CD14-positive monocyte (primary cell): Measurements from ENCODE around the gene CDC123. TPM values are rescaled to one million over a fixed set of nuclear protein-coding genes. Genes with fewer than 3 reads are reported as not detected.
A peak's percentile ranks its signal among the peaks of the same experiment; 100 is the strongest.

Source experiments
- DNase-seq, 3 donors: peaks; one replicate each; pipeline ENCODE4 v3.0.0-alpha.2; 2011 to 2022
- H2AFZ ChIP-seq: 2 replicates; pipeline ENCODE4 v1.6.0; 2012; ENCODE audit warnings: mild to moderate bottlenecking, low read depth, low read length, inconsistent platforms; ENCODE audit not compliant: insufficient read depth, poor library complexity, severe bottlenecking
- H3K27ac ChIP-seq, 2 donors: 1 replicate in 1 of 2; 2 replicates in 1 of 2; pipeline ENCODE4 v1.5.1; 2012 to 2013; ENCODE audit warnings: low read length in 2 of 2, control low read depth in 1 of 2, inconsistent platforms in 1 of 2, low read depth in 1 of 2, mild to moderate bottlenecking in 1 of 2
- H3K27me3 ChIP-seq, 2 donors: one replicate each; pipeline versions ENCODE4 v1.6.0 to v1.6.1; 2011 to 2013; ENCODE audit warnings: low read length in 2 of 2; ENCODE audit not compliant: control insufficient read depth in 2 of 2, insufficient read depth in 2 of 2
- H3K36me3 ChIP-seq, 2 donors: replicated peaks in 1 of 2; 1 replicate in 1 of 2; 2 replicates in 1 of 2; pipeline versions ENCODE4 v1.5.1 to v1.6.1; 2012 to 2013; ENCODE audit warnings: low read length in 2 of 2, control low read depth in 1 of 2, inconsistent platforms in 1 of 2, mild to moderate bottlenecking in 1 of 2; ENCODE audit not compliant: insufficient read depth in 2 of 2, control insufficient read depth in 1 of 2
- H3K4me1 ChIP-seq, 2 donors: 1 replicate in 1 of 2; 2 replicates in 1 of 2; pipeline versions ENCODE4 v1.5.1 to v1.6.1; 2012 to 2013; ENCODE audit warnings: low read length in 2 of 2, control low read depth in 1 of 2, inconsistent platforms in 1 of 2, mild to moderate bottlenecking in 1 of 2, moderate library complexity in 1 of 2; ENCODE audit not compliant: insufficient read depth in 2 of 2, control insufficient read depth in 1 of 2
- H3K4me2 ChIP-seq: replicated peaks from 2 replicates; pipeline ENCODE3; 2012; ENCODE audit warnings: low read length, moderate library complexity, mild to moderate bottlenecking; ENCODE audit not compliant: poor library complexity, severe bottlenecking; ENCODE audit errors: extremely low read depth
- H3K4me3 ChIP-seq, 3 experiments: fragments of 200-600 bp in 1 of 3; sonication (generic) in 1 of 3; replicated peaks in 1 of 3; 1 replicate in 2 of 3; 2 replicates in 1 of 3; pipeline ENCODE4 v1.5.1; 2011 to 2013; ENCODE audit warnings: low read length in 3 of 3, mild to moderate bottlenecking in 3 of 3, control low read depth in 2 of 3, low read depth in 2 of 3, inconsistent platforms in 1 of 3, moderate library complexity in 1 of 3
- H3K79me2 ChIP-seq: 2 replicates; pipeline ENCODE4 v1.6.0; 2012; ENCODE audit warnings: mild to moderate bottlenecking, control low read depth, inconsistent platforms, low read length, moderate library complexity; ENCODE audit not compliant: insufficient read depth
- H3K9ac ChIP-seq: 2 replicates; pipeline ENCODE4 v1.6.0; 2017; ENCODE audit warnings: low read length, mild to moderate bottlenecking; ENCODE audit not compliant: insufficient read depth, poor library complexity, severe bottlenecking
- H3K9me3 ChIP-seq, 2 donors: replicated peaks in 1 of 2; 1 replicate in 1 of 2; 2 replicates in 1 of 2; pipeline versions ENCODE4 v1.5.1 to v1.6.1; 2012 to 2013; ENCODE audit warnings: low read length in 2 of 2, control low read depth in 1 of 2; ENCODE audit not compliant: control insufficient read depth in 1 of 2, insufficient read depth in 1 of 2
- H4K20me1 ChIP-seq: 2 replicates; pipeline ENCODE4 v1.6.0; 2012; ENCODE audit warnings: mild to moderate bottlenecking, low read length, control low read depth, moderate library complexity; ENCODE audit not compliant: insufficient read depth
- H3K27ac Mint-ChIP-seq, 7 donors: one replicate each; pipeline ENCODE4 v1.8.0; 2020; ENCODE audit warnings: mild to moderate bottlenecking in 7 of 7, mixed read lengths in 7 of 7, moderate library complexity in 6 of 7, inconsistent platforms in 2 of 7
- H3K27me3 Mint-ChIP-seq, 3 donors: one replicate each; pipeline ENCODE4 v1.8.0; 2021 to 2022; ENCODE audit warnings: low read depth in 3 of 3, mild to moderate bottlenecking in 3 of 3, mixed read lengths in 3 of 3, moderate library complexity in 3 of 3, inconsistent platforms in 1 of 3
- H3K36me3 Mint-ChIP-seq, 2 donors: one replicate each; pipeline ENCODE4 v1.8.0; 2020; ENCODE audit warnings: mixed read lengths in 2 of 2, inconsistent platforms in 1 of 2, mild to moderate bottlenecking in 1 of 2
- H3K4me1 Mint-ChIP-seq: one replicate; pipeline ENCODE4 v1.8.0; 2020; ENCODE audit warnings: mild to moderate bottlenecking, mixed read lengths
- H3K4me3 Mint-ChIP-seq, 2 donors: one replicate each; pipeline ENCODE4 v1.8.0; 2020; ENCODE audit warnings: mild to moderate bottlenecking in 2 of 2, mixed read lengths in 2 of 2, moderate library complexity in 1 of 2
- H3K9me3 Mint-ChIP-seq, 7 donors: one replicate each; pipeline ENCODE4 v1.8.0; 2020 to 2022; ENCODE audit warnings: mixed read lengths in 7 of 7, mild to moderate bottlenecking in 6 of 7, moderate library complexity in 6 of 7, inconsistent platforms in 2 of 7
- CTCF ChIP-seq: fragments of 200-600 bp; IDR thresholded peaks from one replicate; pipeline ENCODE4 v1.8.0; 2022; ENCODE audit warnings: antibody characterized with exemption, mild to moderate bottlenecking
- WGBS: methylation state at CpG from one replicate; pipeline ENCODE4 v1.1.5; 2013; ENCODE audit warnings: missing lambda C conversion rate; ENCODE audit not compliant: insufficient coverage; 5-methylcytosine and 5-hydroxymethylcytosine counted together
- intact Hi-C, 2 donors: fragments of 100-400 bp; cut with micrococcal nuclease; formaldehyde crosslinking; loops; one replicate each; pipeline versions ENCODE4 v1.15.0 to v1.15.1; 2023
- polyA plus RNA-seq, 3 donors: library from polyadenylated mRNA; depleted of rRNA in 1 of 3; unstranded in 2 of 3; stranded (reverse) in 1 of 3; fragments of 300-500 nt in 2 of 3; fragments of >200 nt in 1 of 3; fragmentation: Illumina TruSeq in 2 of 3; gene quantifications; 1 replicate in 2 of 3; 2 replicates in 1 of 3; pipeline ENCODE4 v1.2.3, GENCODE V29; 2012 to 2021

The CDC123 gene
- polyA plus RNA-seq, 3 donors = 38.2 to 78.7 (median 76.0) TPM

GRCh38 chr10:12205082-12205481 is 9.1 kb downstream of the CDC123 start:
- TF ChIP-seq CTCF = no peak

GRCh38 chr10:12207114-12207513 is 11.1 kb downstream of the CDC123 start:
- WGBS = no CpG with 5 or more reads among the region's 3 CpGs
- peaks cover 64 to 88% of the 10 kb centered on the region in 2 donors for H3K36me3 Mint-ChIP-seq
- Histone ChIP-seq H3K79me2 (peaks cover 68% of the 10 kb centered on the region), H3K9ac (no peak overlapping the region), H3K9me3 (no peaks in the 10 kb centered on the region), H3K27me3 (no peaks in the 10 kb centered on the region), H4K20me1 (peaks cover 65% of the 10 kb centered on the region), H3K36me3 (peaks cover 59 to 96% of the 10 kb centered on the region in 2 donors), H3K4me3 (no peak overlapping the region), H3K4me2 (no peak overlapping the region), H3K4me1 (no peaks in the 10 kb centered on the region), H3K27ac (no peak overlapping the region), H2AFZ (no peak overlapping the region)
- no peaks in the 10 kb centered on the region for H3K9me3 Mint-ChIP-seq
- no peaks in the 10 kb centered on the region for H3K4me1 Mint-ChIP-seq
- TF ChIP-seq CTCF = no peak
- no peaks in the 10 kb centered on the region for H3K27me3 Mint-ChIP-seq
- H3K4me3 Mint-ChIP-seq = no peak overlapping the region
- DNase-seq = no peak
- H3K27ac Mint-ChIP-seq = no peak overlapping the region
- intact Hi-C loops = no loop called here

More at GRCh38 chr10:12205082-12205481, 9.1 kb downstream of the CDC123 start:
- no peak overlapping the region for H3K9ac ChIP-seq
- no peak overlapping the region for H3K27ac ChIP-seq
- peaks cover 82% of the 10 kb centered on the region for H4K20me1 ChIP-seq
- H3K36me3 Mint-ChIP-seq = peaks cover 59 to 86% of the 10 kb centered on the region in 2 donors
- no peak overlapping the region for H3K4me2 ChIP-seq
- peaks cover 52 to 93% of the 10 kb centered on the region in 2 donors for H3K36me3 ChIP-seq
- H3K27me3 ChIP-seq = no peaks in the 10 kb centered on the region
- no peak overlapping the region for H2AFZ ChIP-seq
- no peaks in the 10 kb centered on the region for H3K9me3 ChIP-seq
- peak overlapping the region in 1 of 7 donors; percentile 3 for H3K27ac Mint-ChIP-seq
- H3K4me1 ChIP-seq = no peaks in the 10 kb centered on the region
- DNase-seq = no peak
- H3K9me3 Mint-ChIP-seq = no peaks in the 10 kb centered on the region
- no peaks in the 10 kb centered on the region for H3K27me3 Mint-ChIP-seq
- peaks cover 88% of the 10 kb centered on the region for H3K79me2 ChIP-seq
- intact Hi-C loops = no loop called here
- H3K4me3 ChIP-seq = no peak overlapping the region
- H3K4me3 Mint-ChIP-seq = no peak overlapping the region
- no CpG with 5 or more reads among the region's 3 CpGs for WGBS
- peaks cover 7% of the 10 kb centered on the region for H3K4me1 Mint-ChIP-seq
